WTC11 (cell line): ENCODE data around the gene ATP6V1D. TPM values are rescaled to one million over a fixed set of nuclear protein-coding genes. Genes with fewer than 3 reads are reported as not detected.

Experiments
- ATAC-seq: fragments of 200-7000 bp; cut with Tn5 transposase; 2 replicates; pipeline ENCODE4 v1.10.0; 2021; ENCODE audit warnings: mild to moderate bottlenecking, moderate library complexity
- CTCF ChIA-PET: fragments of 300-600 bp; sonication (Branson Sonifier 250); formaldehyde crosslinking; loops from one replicate; lab custom pipeline; 2021; ENCODE audit warnings: antibody characterized with exemption; lab: Charles Lee
- POLR2A ChIA-PET: fragments of 350-600 bp; sonication (Branson Sonifier 250); formaldehyde crosslinking; loops from one replicate; lab custom pipeline; 2021; ENCODE audit warnings: antibody characterized with exemption; lab: Charles Lee
- DNase-seq: peaks from one replicate; pipeline ENCODE4 v3.0.0; 2021; ENCODE audit warnings: low spot score
- H3K27ac Mint-ChIP-seq: 2 replicates; pipeline ENCODE4 v1.8.0; 2021; ENCODE audit warnings: mixed read lengths
- H3K27me3 Mint-ChIP-seq: 2 replicates; pipeline ENCODE4 v1.8.0; 2021; ENCODE audit warnings: low read depth, mild to moderate bottlenecking, moderate library complexity, mixed read lengths
- H3K36me3 Mint-ChIP-seq: 2 replicates; pipeline ENCODE4 v1.8.0; 2021; ENCODE audit warnings: mixed read lengths
- H3K4me1 Mint-ChIP-seq: 2 replicates; pipeline ENCODE4 v1.8.0; 2022; ENCODE audit warnings: mixed read lengths
- H3K4me3 Mint-ChIP-seq: 2 replicates; pipeline ENCODE4 v1.8.0; 2021; ENCODE audit warnings: mild to moderate bottlenecking, moderate library complexity, mixed read lengths
- H3K9me3 Mint-ChIP-seq: 2 replicates; pipeline ENCODE4 v1.8.0; 2021; ENCODE audit warnings: mixed read lengths
- ARID4B ChIP-seq: sonication (generic); formaldehyde crosslinking; IDR thresholded peaks from 2 replicates; pipeline ENCODE4 v1.8.0; 2023; ENCODE audit warnings: missing genetic modification reagents, mild to moderate bottlenecking, borderline replicate concordance
- CREM ChIP-seq: sonication (generic); formaldehyde crosslinking; IDR thresholded peaks from 2 replicates; pipeline ENCODE4 v1.8.1; 2022; ENCODE audit warnings: mild to moderate bottlenecking, missing genetic modification reagents, moderate library complexity
- CTCF ChIP-seq: fragments of 200-600 bp; IDR thresholded peaks from 2 replicates; pipeline ENCODE4 v1.8.0; 2022; ENCODE audit warnings: antibody characterized with exemption
- FOXK1 ChIP-seq: sonication (generic); formaldehyde crosslinking; IDR thresholded peaks from 2 replicates; pipeline ENCODE4 v1.8.0; 2022; ENCODE audit warnings: mild to moderate bottlenecking, moderate library complexity, missing genetic modification reagents
- IRF2 ChIP-seq: sonication (generic); formaldehyde crosslinking; IDR thresholded peaks from 2 replicates; pipeline ENCODE4 v1.8.0; 2022; ENCODE audit warnings: low read depth, missing genetic modification reagents, borderline replicate concordance
- NR3C1 ChIP-seq: sonication (generic); formaldehyde crosslinking; conservative IDR thresholded peaks from 2 replicates; pipeline ENCODE4 v1.8.1; 2023; ENCODE audit warnings: low read depth, mild to moderate bottlenecking, missing genetic modification reagents
- PRRX2 ChIP-seq: fragments of 250-450 bp; sonication (Bioruptor Pico); IDR thresholded peaks from 2 replicates; pipeline ENCODE4 v1.8.0; 2021; ENCODE audit warnings: mild to moderate bottlenecking
- SMAD3 ChIP-seq: sonication (generic); formaldehyde crosslinking; IDR thresholded peaks from 2 replicates; pipeline ENCODE4 v1.8.0; 2022; ENCODE audit warnings: missing genetic modification reagents, mild to moderate bottlenecking, borderline replicate concordance
- TCF7 ChIP-seq: sonication (generic); formaldehyde crosslinking; IDR thresholded peaks from 2 replicates; pipeline ENCODE4 v1.8.0; 2022; ENCODE audit warnings: mild to moderate bottlenecking, low read depth, missing genetic modification reagents, moderate library complexity
- TEAD4 ChIP-seq: sonication (generic); formaldehyde crosslinking; IDR thresholded peaks from 2 replicates; pipeline ENCODE4 v1.8.0; 2022; ENCODE audit warnings: mild to moderate bottlenecking, missing genetic modification reagents
- ZNF219 ChIP-seq: sonication (generic); formaldehyde crosslinking; IDR thresholded peaks from 2 replicates; pipeline ENCODE4 v1.8.0; 2023; ENCODE audit warnings: missing genetic modification reagents, mild to moderate bottlenecking, borderline replicate concordance
- ZNF416 ChIP-seq: fragments of 250-450 bp; sonication (Bioruptor Pico); IDR thresholded peaks from 2 replicates; pipeline ENCODE4 v1.9.0; 2021; ENCODE audit warnings: mild to moderate bottlenecking, inconsistent platforms
- ZNF532 ChIP-seq: fragments of 250-450 bp; sonication (Bioruptor Pico); IDR thresholded peaks from 2 replicates; pipeline ENCODE4 v1.9.0; 2021; ENCODE audit warnings: mild to moderate bottlenecking, borderline replicate concordance
- ZSCAN18 ChIP-seq: fragments of 250-450 bp; sonication (Bioruptor Pico); IDR thresholded peaks from 2 replicates; pipeline ENCODE4 v2.1.2; 2022; ENCODE audit warnings: mild to moderate bottlenecking, moderate library complexity
- total RNA-seq: library from RNA; stranded (reverse); gene quantifications from 3 replicates; pipeline ENCODE4 v1.2.3, GENCODE V29; 2021
- TF ChIP-seq, protein P1 (sequence below): sonication (generic); formaldehyde crosslinking; IDR thresholded peaks from 2 replicates; pipeline ENCODE4 v1.8.1; 2023; ENCODE audit warnings: mild to moderate bottlenecking, missing genetic modification reagents

The ATP6V1D gene
- total RNA-seq, 1 experiment from 2014 or later: 54.0 TPM

- H3K27ac Mint-ChIP-seq: no peak overlapping the region
- ChIA-PET CTCF (interaction anchor here (0.6 to 1.6 kb wide), 8 partner anchors 16 to 712 kb away, joined by 3 to 15 read pairs (median 4); partner anchors contain the start of gene ATP6V1D), POLR2A (no interaction called here)
- no peak overlapping the region for H3K4me3 Mint-ChIP-seq
- ATAC-seq: no peak; the same call in 1 of the 2 replicates
- no peaks in the 10 kb centered on the region for H3K4me1 Mint-ChIP-seq
- no peak for DNase-seq
- no peaks in the 10 kb centered on the region for H3K27me3 Mint-ChIP-seq
- 0 out of 2 replicates have a peak, but pooled peaks cover 3% of the 10 kb centered on the region for H3K9me3 Mint-ChIP-seq
- H3K36me3 Mint-ChIP-seq: peaks cover 39% of the 10 kb centered on the region
- TF ChIP-seq TEAD4 (CRISPR knock-in tag) (no peak), CTCF (0 out of 2 replicates have a peak, but pooled peaks have one; percentile 27)
- TF ChIP-seq, all 79 proteins: peak for 1
These were observed 23.8 kb downstream of the ATP6V1D start for GRCh38 chr14:67335781-67336180.

DNA sequence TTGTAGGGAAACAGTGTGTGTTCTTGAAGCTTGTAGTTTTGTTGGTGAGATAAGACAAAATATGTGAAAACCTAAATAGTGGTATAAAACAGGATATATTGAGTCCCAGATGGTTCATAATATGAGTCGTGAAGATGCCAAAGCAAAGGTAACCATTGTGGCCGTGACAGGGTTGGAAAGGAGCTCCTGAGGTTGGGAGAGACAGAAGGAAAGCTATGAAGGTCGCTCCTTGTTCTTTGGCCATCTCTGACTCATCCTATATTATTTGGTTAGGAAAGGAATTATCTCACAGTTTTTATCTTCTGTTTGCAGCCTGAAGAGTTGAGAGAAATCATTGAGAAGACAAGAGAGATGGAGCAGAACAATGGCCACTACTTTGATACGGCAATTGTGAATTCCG, 27.1 kb downstream of the ATP6V1D start:
- ATAC-seq (no peak), DNase-seq (no peak)
- TF ChIP-seq ZNF532 (CRISPR knock-in tag) (no peak), FOXK1 (CRISPR knock-in tag) (no peak), ARID4B (CRISPR knock-in tag) (no peak), CREM (CRISPR knock-in tag) (no peak), ZNF416 (CRISPR knock-in tag) (no peak), PRRX2 (CRISPR knock-in tag) (no peak), ZNF219 (no peak), SMAD3 (CRISPR knock-in tag) (no peak), IRF2 (CRISPR knock-in tag) (no peak), NR3C1 (CRISPR knock-in tag) (no peak), CTCF (no peak), ZSCAN18 (CRISPR knock-in tag) (no peak), TCF7 (no peak)
- TF ChIP-seq, protein P1, sequence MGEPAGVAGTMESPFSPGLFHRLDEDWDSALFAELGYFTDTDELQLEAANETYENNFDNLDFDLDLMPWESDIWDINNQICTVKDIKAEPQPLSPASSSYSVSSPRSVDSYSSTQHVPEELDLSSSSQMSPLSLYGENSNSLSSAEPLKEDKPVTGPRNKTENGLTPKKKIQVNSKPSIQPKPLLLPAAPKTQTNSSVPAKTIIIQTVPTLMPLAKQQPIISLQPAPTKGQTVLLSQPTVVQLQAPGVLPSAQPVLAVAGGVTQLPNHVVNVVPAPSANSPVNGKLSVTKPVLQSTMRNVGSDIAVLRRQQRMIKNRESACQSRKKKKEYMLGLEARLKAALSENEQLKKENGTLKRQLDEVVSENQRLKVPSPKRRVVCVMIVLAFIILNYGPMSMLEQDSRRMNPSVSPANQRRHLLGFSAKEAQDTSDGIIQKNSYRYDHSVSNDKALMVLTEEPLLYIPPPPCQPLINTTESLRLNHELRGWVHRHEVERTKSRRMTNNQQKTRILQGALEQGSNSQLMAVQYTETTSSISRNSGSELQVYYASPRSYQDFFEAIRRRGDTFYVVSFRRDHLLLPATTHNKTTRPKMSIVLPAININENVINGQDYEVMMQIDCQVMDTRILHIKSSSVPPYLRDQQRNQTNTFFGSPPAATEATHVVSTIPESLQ (CRISPR knock-in tag): no peak
- Mint-ChIP-seq H3K4me1 (no peaks in the 10 kb centered on the region), H3K27me3 (no peaks in the 10 kb centered on the region), H3K27ac (no peak overlapping the region), H3K4me3 (no peak overlapping the region), H3K9me3 (0 out of 2 replicates have a peak, but pooled peaks cover 4% of the 10 kb centered on the region), H3K36me3 (peaks cover 29% of the 10 kb centered on the region)
- CTCF ChIA-PET: no interaction called here
- POLR2A ChIA-PET: no interaction called here
